LoVo (cell line): ENCODE measurements around the gene GABRQ.

ENCODE experiments used
- DNase-seq: peaks from one replicate; pipeline ENCODE4 v3.0.0-alpha.2; 2016; ENCODE audit warnings: low spot score

GABRQ gene

DNA sequence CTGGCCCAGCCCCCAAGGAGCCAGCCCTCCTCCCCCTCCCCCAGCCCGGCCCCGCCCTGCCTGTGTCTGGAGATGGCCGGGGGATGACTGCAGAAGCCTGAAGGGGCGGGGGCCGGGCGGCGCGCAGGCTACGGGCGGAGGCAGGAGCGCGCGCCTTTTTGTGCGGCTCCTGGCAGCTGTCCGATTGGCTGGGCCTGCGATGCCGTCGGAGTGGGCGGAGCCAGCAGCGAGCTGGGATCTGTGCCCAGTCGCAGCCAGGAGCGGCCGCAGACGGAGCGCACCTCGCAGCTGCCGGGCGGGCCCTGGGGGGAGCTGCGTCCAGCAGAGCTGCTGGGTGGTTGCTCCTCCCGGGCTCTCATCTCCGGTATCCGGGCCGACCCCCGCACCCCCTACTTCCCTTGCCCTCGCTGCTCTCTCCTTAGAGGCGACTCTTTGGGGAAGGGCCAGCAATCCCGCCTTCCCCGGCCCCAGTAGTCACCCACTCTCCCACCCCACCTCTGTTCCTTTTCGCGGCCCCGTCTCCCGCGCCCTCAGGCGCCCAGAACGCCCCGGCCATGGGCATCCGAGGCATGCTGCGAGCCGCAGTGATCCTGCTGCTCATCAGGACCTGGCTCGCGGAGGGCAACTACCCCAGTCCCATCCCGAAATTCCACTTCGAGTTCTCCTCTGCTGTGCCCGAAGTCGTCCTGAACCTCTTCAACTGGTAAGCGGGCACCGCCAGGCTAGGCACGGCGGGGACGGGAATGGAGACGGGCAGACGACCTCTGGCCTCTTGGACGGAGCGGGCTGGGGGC lies at the start of gene GABRQ:
Gene GABRQ (plus strand): TSS at position 247 of the 794 bp plus-strand sequence. CDS start 308 bp downstream, at position 555.
- no peak for DNase-seq

GRCh38 chrX:152588206-152588605 lies 49.5 kb upstream of the GABRQ start:
- no peak for DNase-seq

DNA sequence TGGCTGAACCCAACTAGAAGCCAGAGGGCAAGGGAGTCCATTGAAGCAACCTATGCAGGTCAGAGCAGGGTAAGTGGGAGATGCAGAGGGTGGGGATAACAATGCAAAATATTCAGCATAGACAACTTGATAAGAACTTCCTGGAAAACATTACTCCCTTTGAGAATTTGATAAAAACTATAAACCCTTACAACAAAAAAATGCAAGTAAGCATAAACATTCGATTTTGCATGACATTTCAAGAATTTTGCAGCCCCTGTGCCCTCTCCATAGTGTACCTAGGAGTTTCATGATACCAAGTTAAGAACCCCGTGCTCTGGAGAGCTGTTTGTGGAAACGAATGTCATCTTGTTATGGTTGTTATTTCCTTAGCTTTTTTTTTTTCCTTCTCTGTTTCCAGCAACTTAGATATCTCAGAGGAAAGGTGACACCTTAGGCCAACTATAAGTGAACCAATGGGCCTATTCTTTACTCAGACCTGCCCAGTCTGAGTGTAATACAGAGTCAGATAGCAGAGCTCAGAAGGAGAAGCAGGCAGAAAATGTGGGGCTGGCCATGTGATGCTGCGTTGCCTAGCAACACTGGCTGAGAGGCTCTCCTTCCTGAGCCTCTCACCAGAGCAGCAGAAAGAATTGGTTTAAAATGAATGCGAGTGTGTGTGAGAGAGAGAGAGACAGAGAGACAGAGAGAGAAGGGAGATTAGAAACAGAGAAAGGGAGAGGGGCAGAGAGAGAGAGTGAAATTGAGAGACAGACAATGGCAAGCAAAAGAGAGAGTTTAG lies 36.7 kb upstream of the GABRQ start:
- DNase-seq = no peak

DNA sequence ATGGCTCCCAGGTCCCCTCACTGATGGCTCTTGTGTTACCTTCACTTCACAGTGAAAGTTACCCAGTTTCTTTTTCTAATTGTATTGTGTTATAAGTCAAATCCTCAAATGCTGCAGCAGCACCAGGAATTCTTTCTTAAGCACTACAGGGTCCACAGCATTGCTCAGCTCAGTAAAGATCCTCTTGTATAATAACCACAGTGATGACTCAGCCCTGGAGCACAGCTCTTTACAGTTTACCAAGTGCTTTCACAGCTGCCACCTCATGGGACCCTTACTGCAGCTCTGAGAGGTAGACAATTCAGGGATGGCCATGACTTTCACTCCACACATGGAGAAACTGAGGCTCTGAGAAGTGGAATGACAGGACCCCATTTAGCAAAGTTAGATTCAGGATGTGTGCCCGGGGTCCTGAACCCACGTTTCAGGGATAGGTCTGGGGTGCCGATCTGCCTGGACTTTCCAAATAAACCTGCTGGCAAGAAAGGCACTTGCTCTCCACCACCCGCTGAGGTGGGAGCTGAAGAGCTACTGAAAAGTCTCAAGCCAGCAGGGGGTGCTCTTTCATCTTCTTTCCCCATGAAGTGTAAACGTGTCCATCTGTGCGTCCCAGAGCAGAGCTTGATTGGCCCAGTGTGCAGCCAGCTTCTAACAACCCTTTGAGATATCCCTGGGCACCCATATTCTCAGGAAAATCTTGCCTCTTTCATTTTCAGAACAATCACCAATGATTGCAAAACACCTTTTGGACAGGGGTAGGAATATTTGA lies 35.7 kb upstream of the GABRQ start:
- DNase-seq = no peak

GRCh38 chrX:152614791-152615190 lies 22.9 kb upstream of the GABRQ start:
- DNase-seq = no peak

GRCh38 chrX:152619897-152620296 lies 17.8 kb upstream of the GABRQ start:
- no peak for DNase-seq

DNA sequence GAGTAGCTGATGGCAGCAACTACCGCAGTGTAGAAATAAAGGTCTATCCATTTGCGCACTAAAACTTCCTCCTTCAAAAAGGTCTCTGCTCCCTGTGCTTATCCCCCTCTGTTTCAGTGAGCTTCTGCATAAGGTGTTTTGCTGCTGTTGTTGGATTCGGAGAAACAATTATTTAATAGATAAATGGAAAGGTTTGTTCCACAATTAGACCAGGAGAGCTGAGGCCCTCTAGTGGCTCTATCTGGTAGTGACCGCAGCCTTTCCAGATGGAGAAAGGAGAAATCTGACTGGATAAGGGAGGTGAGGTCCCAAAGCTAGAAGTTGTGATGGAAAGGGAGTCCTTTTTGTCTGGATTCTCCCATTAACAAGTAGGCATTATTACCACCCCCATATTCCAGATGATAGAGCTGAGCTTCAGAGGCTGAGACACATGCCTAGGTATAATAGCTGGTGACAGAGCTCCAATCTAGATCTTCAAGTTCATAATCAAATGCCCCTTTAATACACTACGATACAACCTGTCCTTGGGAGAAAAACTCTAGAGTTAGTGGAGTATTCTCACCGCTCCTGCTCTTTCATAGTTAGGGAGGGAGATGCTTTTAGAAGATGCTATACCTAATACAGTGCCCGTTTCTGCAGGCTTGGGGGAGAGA lies 5.1 kb upstream of the GABRQ start:
- peak; percentile 27 for DNase-seq

GRCh38 chrX:152635941-152636340 lies 1.8 kb upstream of the GABRQ start:
- DNase-seq = peak; percentile 38

GRCh38 chrX:152638443-152638904 lies 779 bp downstream of the GABRQ start:
- DNase-seq = no peak

GRCh38 chrX:152639426-152639825 lies 1.7 kb downstream of the GABRQ start:
- no peak for DNase-seq

- DNase-seq = no peak
Measured at GRCh38 chrX:152640034-152640818, 2.5 kb downstream of the GABRQ start.

- no peak for DNase-seq
Measured at GRCh38 chrX:152641256-152641875, 3.7 kb downstream of the GABRQ start.

DNA sequence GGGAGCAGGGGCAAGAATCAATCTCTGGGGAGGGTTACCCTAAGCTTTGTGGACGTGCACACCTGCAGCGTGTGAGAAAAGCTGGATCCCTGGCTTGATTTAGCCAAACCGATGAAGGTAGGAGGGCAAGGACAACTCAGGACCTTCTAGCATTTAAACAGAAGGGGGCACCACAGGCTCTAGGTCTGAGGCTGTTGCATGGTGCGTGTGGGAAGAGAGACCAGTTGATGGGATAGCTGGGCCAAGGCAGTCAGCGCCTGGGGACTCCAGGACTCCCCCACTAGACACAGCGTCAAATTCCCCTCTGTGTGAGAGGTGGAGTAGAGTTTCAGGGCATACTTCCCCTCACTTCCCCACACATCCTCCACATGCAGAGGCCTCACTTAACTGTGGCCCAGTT lies 4.3 kb downstream of the GABRQ start:
- no peak for DNase-seq

- no peak for DNase-seq
Measured at GRCh38 chrX:152642931-152643564, 5.4 kb downstream of the GABRQ start.

- no peak for DNase-seq
Measured at GRCh38 chrX:152646961-152647360, 9.3 kb downstream of the GABRQ start.

- DNase-seq = no peak
Measured at GRCh38 chrX:152647978-152648377, 10.3 kb downstream of the GABRQ start.

GRCh38 chrX:152652060-152652459 lies 14.4 kb downstream of the GABRQ start:
- no peak for DNase-seq

DNA sequence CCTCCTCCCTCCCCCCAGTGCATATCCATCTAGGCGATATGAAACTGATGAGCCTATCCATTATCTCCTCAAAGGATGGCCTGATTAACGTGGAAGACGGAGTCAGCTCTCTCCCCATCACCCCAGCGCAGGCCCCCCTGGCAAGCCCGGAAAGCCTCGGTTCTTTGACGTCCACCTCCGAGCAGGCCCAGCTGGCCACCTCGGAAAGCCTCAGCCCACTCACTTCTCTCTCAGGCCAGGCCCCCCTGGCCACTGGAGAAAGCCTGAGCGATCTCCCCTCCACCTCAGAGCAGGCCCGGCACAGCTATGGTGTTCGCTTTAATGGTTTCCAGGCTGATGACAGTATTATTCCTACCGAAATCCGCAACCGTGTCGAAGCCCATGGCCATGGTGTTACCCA lies 14.8 kb downstream of the GABRQ start:
- DNase-seq = no peak

DNA sequence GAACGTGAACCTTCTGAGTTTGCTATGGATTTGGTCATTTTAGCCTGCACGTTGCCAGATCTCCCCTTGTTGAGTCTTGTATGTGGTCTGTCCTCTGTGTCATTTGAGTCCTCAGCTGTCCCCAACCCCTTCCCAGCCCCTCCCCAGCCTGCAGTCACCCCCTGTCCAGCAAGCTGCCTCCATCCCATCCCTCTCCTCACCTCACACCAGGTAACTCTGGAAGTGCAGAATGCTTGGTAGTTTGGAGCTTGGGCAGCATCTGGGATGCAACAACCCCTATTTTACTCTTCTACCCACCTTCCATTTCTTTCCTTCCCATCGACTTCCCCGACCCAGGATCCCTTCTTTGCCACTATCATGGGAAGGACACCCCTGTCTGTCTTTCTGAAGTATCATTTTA lies 18.4 kb downstream of the GABRQ start:
- no peak for DNase-seq

GRCh38 chrX:152656890-152657289 lies 19.2 kb downstream of the GABRQ start:
- no peak for DNase-seq
